DOHH2 (cell line): ENCODE data around the gene PAX7.
"Not testable (repeated sequence)": the region's sequence is repeated elsewhere in the genome, so short reads cannot be mapped to it uniquely, and the experiment has no call there.

Experiments used
- H3F3A ChIP-seq: fragments of 200-600 bp; sonication (generic), shearing (Covaris generic); 2 replicates; pipeline ENCODE4 v1.6.0; 2016; ENCODE audit warnings: antibody characterized with exemption, mild to moderate bottlenecking; ENCODE audit not compliant: control insufficient read depth, insufficient read depth
- H3K27ac ChIP-seq: fragments of 200-600 bp; sonication (generic); 2 replicates; pipeline ENCODE4 v1.5.1; 2014; ENCODE audit warnings: low read depth, mild to moderate bottlenecking, low read length, moderate library complexity
- H3K27me3 ChIP-seq: fragments of 200-600 bp; sonication (generic); 2 replicates; pipeline ENCODE4 v1.6.1; 2014; ENCODE audit warnings: mild to moderate bottlenecking, low read length, mixed read lengths; ENCODE audit not compliant: control insufficient read depth
- H3K36me3 ChIP-seq: fragments of 200-600 bp; sonication (generic); 2 replicates; pipeline ENCODE4 v1.6.1; 2014; ENCODE audit warnings: mild to moderate bottlenecking, low read length, moderate library complexity, mixed read lengths; ENCODE audit not compliant: control insufficient read depth
- H3K4me1 ChIP-seq: fragments of 200-600 bp; sonication (generic); 2 replicates; pipeline ENCODE4 v1.6.1; 2014; ENCODE audit warnings: mild to moderate bottlenecking, low read length, mixed read lengths; ENCODE audit not compliant: control insufficient read depth
- H3K4me2 ChIP-seq: fragments of 200-600 bp; sonication (generic); 2 replicates; pipeline ENCODE4 v1.6.0; 2014; ENCODE audit warnings: mild to moderate bottlenecking, low read length, moderate library complexity
- H3K4me3 ChIP-seq: fragments of 200-600 bp; sonication (generic); 2 replicates; pipeline ENCODE4 v1.5.1; 2014; ENCODE audit warnings: mild to moderate bottlenecking, low read length, mixed read lengths
- H3K79me2 ChIP-seq: fragments of 200-600 bp; sonication (generic); 2 replicates; pipeline ENCODE4 v1.6.1; 2014; ENCODE audit warnings: mild to moderate bottlenecking, low read length, mixed read lengths; ENCODE audit not compliant: control insufficient read depth
- H3K9me2 ChIP-seq: fragments of 200-600 bp; sonication (generic); replicated peaks from 2 replicates; pipeline ENCODE4 v1.6.1; 2014; ENCODE audit warnings: mild to moderate bottlenecking, low read length, mixed read lengths; ENCODE audit not compliant: control insufficient read depth
- H3K9me3 ChIP-seq: fragments of 200-600 bp; sonication (generic); 2 replicates; pipeline ENCODE4 v1.6.1; 2014; ENCODE audit warnings: antibody characterized with exemption, low read length, mixed read lengths; ENCODE audit not compliant: control insufficient read depth, insufficient read depth
- H4K20me1 ChIP-seq: fragments of 200-600 bp; sonication (generic); 2 replicates; pipeline ENCODE4 v1.6.0; 2014; ENCODE audit warnings: low read depth, mild to moderate bottlenecking, antibody characterized with exemption, low read length, moderate library complexity; ENCODE audit not compliant: control insufficient read depth, insufficient read depth
- EZH2phosphoT487 ChIP-seq: fragments of 200-600 bp; sonication (generic); IDR thresholded peaks from 2 replicates; pipeline ENCODE4 v1.6.1; 2017; ENCODE audit warnings: borderline replicate concordance, mild to moderate bottlenecking, antibody characterized with exemption, low read length, moderate library complexity, mixed read lengths
- TF ChIP-seq, protein P1 (sequence below): fragments of 200-600 bp; sonication (generic); IDR thresholded peaks from one replicate; pipeline ENCODE4 v1.5.1; 2014; ENCODE audit warnings: antibody characterized with exemption, mild to moderate bottlenecking, low read depth, low read length; ENCODE audit not compliant: poor library complexity, severe bottlenecking

PAX7 gene

DNA sequence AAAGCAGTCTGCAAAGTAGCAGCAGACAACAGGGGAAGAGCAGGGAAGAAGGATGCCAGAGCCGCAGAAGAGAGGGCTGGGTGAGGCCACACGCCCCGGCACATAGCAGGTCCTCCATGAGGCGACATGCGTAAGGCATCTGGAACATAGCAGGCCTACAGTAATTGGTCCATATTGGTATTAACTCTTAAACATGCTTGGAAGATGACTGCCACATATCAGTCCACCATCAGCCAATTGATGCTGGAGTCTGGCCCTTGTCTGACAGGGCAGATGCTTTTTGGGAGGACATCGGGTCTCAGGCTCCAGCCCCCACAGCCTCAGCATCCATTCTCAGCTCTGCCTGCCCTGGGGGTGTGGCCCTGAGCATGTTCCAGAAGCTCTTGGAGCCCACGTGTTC is 135.1 kb downstream of the PAX7 start:
- no peaks in the 10 kb centered on the region for H3F3A ChIP-seq
- H3K36me3 ChIP-seq, result no peaks in the 10 kb centered on the region
- no peaks in the 10 kb centered on the region for H4K20me1 ChIP-seq
- H3K4me2 ChIP-seq, result no peak overlapping the region
- H3K27me3 ChIP-seq, result no peaks in the 10 kb centered on the region
- TF ChIP-seq EZH2phosphoT487, result no peak
- TF ChIP-seq, protein P1, sequence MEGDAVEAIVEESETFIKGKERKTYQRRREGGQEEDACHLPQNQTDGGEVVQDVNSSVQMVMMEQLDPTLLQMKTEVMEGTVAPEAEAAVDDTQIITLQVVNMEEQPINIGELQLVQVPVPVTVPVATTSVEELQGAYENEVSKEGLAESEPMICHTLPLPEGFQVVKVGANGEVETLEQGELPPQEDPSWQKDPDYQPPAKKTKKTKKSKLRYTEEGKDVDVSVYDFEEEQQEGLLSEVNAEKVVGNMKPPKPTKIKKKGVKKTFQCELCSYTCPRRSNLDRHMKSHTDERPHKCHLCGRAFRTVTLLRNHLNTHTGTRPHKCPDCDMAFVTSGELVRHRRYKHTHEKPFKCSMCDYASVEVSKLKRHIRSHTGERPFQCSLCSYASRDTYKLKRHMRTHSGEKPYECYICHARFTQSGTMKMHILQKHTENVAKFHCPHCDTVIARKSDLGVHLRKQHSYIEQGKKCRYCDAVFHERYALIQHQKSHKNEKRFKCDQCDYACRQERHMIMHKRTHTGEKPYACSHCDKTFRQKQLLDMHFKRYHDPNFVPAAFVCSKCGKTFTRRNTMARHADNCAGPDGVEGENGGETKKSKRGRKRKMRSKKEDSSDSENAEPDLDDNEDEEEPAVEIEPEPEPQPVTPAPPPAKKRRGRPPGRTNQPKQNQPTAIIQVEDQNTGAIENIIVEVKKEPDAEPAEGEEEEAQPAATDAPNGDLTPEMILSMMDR, result no peak
- H3K79me2 ChIP-seq, result no peaks in the 10 kb centered on the region
- no peaks in the 10 kb centered on the region for H3K4me1 ChIP-seq
- H3K4me3 ChIP-seq, result no peak overlapping the region
- no peaks in the 10 kb centered on the region for H3K9me2 ChIP-seq
- H3K27ac ChIP-seq, result no peak overlapping the region
- no peaks in the 10 kb centered on the region for H3K9me3 ChIP-seq

DNA sequence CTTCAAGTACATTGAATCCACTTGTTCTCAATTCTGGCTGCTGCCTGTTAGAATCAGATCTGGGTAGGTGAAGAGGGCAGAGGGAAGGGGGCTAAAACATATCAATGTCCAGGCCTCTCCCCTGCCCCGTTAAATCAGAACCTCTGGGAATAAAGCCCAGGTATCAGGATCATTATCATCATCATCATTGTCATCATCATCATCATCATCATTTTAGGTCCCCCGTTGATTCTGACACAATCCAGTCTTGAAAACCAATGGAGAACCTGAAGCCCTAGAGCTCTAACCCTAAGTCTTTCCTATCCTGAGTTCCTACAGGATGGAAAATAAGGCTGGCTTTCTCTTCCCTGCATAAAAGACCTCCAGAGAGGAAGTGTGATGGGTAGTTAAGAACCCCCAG is 135.7 kb downstream of the PAX7 start:
- Histone ChIP-seq H3K4me2 (no peak overlapping the region), H3K4me3 (no peak overlapping the region), H4K20me1 (no peaks in the 10 kb centered on the region), H3K79me2 (no peaks in the 10 kb centered on the region), H3K27ac (no peak overlapping the region), H3K9me3 (no peaks in the 10 kb centered on the region), H3F3A (no peaks in the 10 kb centered on the region), H3K27me3 (no peaks in the 10 kb centered on the region), H3K4me1 (no peaks in the 10 kb centered on the region), H3K9me2 (no peaks in the 10 kb centered on the region), H3K36me3 (no peaks in the 10 kb centered on the region)
- TF ChIP-seq EZH2phosphoT487, result no peak
- TF ChIP-seq, protein P1, result no peak

DNA sequence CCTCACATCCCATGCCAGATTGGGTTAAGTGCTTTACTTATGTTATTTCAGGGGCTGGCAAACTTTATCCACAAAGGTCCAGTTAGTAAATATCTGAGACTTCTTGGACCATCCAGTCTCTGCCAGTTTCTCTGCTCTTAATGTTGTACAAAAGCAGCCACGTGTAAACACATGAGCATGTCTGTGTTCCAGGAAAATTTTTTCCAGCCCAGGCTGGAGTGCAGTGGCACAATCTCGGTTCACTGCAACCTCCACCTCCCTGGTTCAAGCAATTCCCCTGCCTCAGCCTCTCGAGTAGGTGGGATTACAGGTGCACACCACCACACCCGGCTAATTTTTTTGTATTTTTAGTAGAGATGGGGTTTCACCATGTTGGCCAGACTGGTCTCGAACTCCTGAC is 136.9 kb downstream of the PAX7 start:
- not testable (repeated sequence) for H3F3A ChIP-seq, H3K4me1 ChIP-seq, H4K20me1 ChIP-seq, H3K36me3 ChIP-seq, H3K4me3 ChIP-seq, H3K79me2 ChIP-seq, H3K9me2 ChIP-seq, H3K4me2 ChIP-seq, H3K27me3 ChIP-seq, H3K9me3 ChIP-seq, H3K27ac ChIP-seq

DNA sequence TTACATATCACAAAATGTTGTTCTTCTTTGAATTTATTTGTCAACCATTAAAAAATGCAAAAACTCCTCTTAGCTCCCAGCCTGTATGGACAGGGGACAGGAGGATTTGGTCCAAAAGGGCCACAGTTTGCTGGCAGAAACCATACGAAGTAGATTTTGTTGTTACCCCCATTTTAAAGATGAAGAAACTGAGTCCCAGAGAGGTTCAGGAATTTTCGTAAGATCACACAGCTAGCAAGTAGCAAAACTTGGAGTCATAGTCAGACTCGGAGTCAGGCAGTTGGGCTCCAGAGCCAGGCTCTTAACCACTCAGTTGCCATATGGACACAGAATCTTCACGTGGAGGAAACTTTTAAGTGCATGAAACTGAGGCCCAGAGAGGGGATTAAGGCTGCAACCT is 137.4 kb downstream of the PAX7 start:
- no peaks in the 10 kb centered on the region for H3K9me2 ChIP-seq
- no peak overlapping the region for H3K4me2 ChIP-seq
- H3K36me3 ChIP-seq, result no peaks in the 10 kb centered on the region
- no peaks in the 10 kb centered on the region for H3K9me3 ChIP-seq
- no peak overlapping the region for H3K27ac ChIP-seq
- H4K20me1 ChIP-seq, result no peaks in the 10 kb centered on the region
- H3K4me3 ChIP-seq, result no peak overlapping the region
- H3F3A ChIP-seq, result no peaks in the 10 kb centered on the region
- H3K27me3 ChIP-seq, result no peaks in the 10 kb centered on the region
- TF ChIP-seq EZH2phosphoT487, result no peak
- TF ChIP-seq, protein P1, result no peak
- H3K4me1 ChIP-seq, result no peaks in the 10 kb centered on the region
- H3K79me2 ChIP-seq, result no peaks in the 10 kb centered on the region
